Smooth muscle cell (in vitro differentiated cells): Measurements from ENCODE around the gene UBXN4. TPM values are rescaled to one million over a fixed set of nuclear protein-coding genes. Genes with fewer than 3 reads are reported as not detected.
"Not testable (repeated sequence)": the region's sequence is repeated elsewhere in the genome, so short reads cannot be mapped to it uniquely, and the experiment has no call there.

Source experiments
- DNase-seq: peaks from one replicate; lab custom pipeline; 2025; ENCODE audit not compliant: unreplicated experiment; lab: John Stamatoyannopoulos, UW
- H2AFZ ChIP-seq: fragments of 200-600 bp; sonication (generic); 2 replicates; pipeline ENCODE4 v1.6.0; 2016; ENCODE audit warnings: antibody characterized with exemption, low read depth, mild to moderate bottlenecking
- H3F3A ChIP-seq: fragments of 200-600 bp; sonication (generic); 2 replicates; pipeline ENCODE4 v1.6.0; 2017; ENCODE audit warnings: antibody characterized with exemption, low read depth
- H3K27ac ChIP-seq: fragments of 200-600 bp; sonication (generic); 2 replicates; pipeline ENCODE4 v1.5.1; 2016; ENCODE audit warnings: low read depth, mild to moderate bottlenecking
- H3K27me3 ChIP-seq: fragments of 200-600 bp; sonication (generic); 2 replicates; pipeline ENCODE4 v1.6.1; 2016; ENCODE audit warnings: low read depth, mild to moderate bottlenecking
- H3K36me3 ChIP-seq: fragments of 200-600 bp; sonication (generic); 2 replicates; pipeline ENCODE4 v1.5.1; 2016; ENCODE audit warnings: low read depth
- H3K4me1 ChIP-seq: fragments of 200-600 bp; sonication (generic); 2 replicates; pipeline ENCODE4 v1.5.1; 2016; ENCODE audit warnings: low read depth
- H3K4me2 ChIP-seq: fragments of 200-600 bp; sonication (generic); 2 replicates; pipeline ENCODE4 v1.6.0; 2016; ENCODE audit warnings: mild to moderate bottlenecking
- H3K4me3 ChIP-seq: fragments of 200-600 bp; sonication (generic); 2 replicates; pipeline ENCODE4 v1.5.1; 2016; ENCODE audit warnings: mild to moderate bottlenecking
- H3K79me2 ChIP-seq: fragments of 200-600 bp; sonication (generic); 2 replicates; pipeline ENCODE4 v1.6.0; 2016; ENCODE audit warnings: low read depth, mild to moderate bottlenecking
- H3K9ac ChIP-seq: fragments of 200-600 bp; sonication (generic); 2 replicates; pipeline ENCODE4 v1.6.0; 2016; ENCODE audit warnings: low read depth
- H3K9me3 ChIP-seq: fragments of 200-600 bp; sonication (generic); replicated peaks from 2 replicates; pipeline ENCODE4 v1.5.1; 2016; ENCODE audit warnings: low read depth
- H4K20me1 ChIP-seq: fragments of 200-600 bp; sonication (generic); 2 replicates; pipeline ENCODE4 v1.6.0; 2016; ENCODE audit warnings: low read depth
- WGBS: methylation state at CpG from one replicate; pipeline ENCODE4 v1.1.7; 2016; ENCODE audit warnings: low lambda C conversion rate; 5-methylcytosine and 5-hydroxymethylcytosine counted together
- polyA plus RNA-seq: library from polyadenylated mRNA; unstranded; fragments of >200 nt; fragmentation: Nextera tagmentation; extraction: Ambion mirVana; gene quantifications from 2 replicates; pipeline ENCODE4 v1.2.1, GENCODE V29; 2016
- total RNA-seq: library from RNA; depleted of rRNA; stranded (reverse); fragments of >200 nt; gene quantifications from 2 replicates; pipeline ENCODE4 v1.2.3, GENCODE V29; 2014
- TF ChIP-seq, protein P1 (sequence below): fragments of 200-600 bp; sonication (generic); IDR thresholded peaks from 2 replicates; pipeline ENCODE4 v1.5.1; 2017; ENCODE audit warnings: borderline replicate concordance, mild to moderate bottlenecking, antibody characterized with exemption; ENCODE audit not compliant: insufficient read depth, poor library complexity, severe bottlenecking

UBXN4 gene
- total and polyA plus RNA-seq, 2 experiments from 2014 or later = 87.1 to 130 TPM

DNA sequence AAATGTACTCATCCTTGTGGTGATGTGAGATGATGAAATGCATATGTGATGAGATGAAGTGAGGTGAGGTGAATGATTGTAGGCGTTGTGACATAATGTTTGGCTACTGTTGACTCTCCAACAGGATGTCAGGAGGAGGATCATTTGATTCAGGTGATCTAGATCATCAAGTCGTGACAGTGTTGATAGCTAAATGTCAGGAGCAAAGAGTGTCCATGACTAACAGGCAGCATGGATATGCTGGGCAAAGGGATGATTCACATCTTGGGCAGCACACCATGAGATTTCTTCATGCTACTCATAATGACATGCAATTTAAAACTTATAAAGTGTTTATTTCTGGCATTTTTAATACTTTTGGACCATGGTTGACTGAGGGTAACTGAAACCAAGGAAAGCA, 40.2 kb upstream of the UBXN4 start:
- Histone ChIP-seq H3K4me3 (no peak overlapping the region), H3K9ac (no peak overlapping the region), H3K27me3 (no peaks in the 10 kb centered on the region), H3F3A (no peaks in the 10 kb centered on the region), H3K4me2 (no peak overlapping the region), H3K36me3 (no peaks in the 10 kb centered on the region), H3K4me1 (no peaks in the 10 kb centered on the region), H3K9me3 (no peaks in the 10 kb centered on the region), H3K79me2 (no peaks in the 10 kb centered on the region), H3K27ac (no peak overlapping the region), H2AFZ (no peak overlapping the region), H4K20me1 (no peaks in the 10 kb centered on the region)
- TF ChIP-seq, protein P1, sequence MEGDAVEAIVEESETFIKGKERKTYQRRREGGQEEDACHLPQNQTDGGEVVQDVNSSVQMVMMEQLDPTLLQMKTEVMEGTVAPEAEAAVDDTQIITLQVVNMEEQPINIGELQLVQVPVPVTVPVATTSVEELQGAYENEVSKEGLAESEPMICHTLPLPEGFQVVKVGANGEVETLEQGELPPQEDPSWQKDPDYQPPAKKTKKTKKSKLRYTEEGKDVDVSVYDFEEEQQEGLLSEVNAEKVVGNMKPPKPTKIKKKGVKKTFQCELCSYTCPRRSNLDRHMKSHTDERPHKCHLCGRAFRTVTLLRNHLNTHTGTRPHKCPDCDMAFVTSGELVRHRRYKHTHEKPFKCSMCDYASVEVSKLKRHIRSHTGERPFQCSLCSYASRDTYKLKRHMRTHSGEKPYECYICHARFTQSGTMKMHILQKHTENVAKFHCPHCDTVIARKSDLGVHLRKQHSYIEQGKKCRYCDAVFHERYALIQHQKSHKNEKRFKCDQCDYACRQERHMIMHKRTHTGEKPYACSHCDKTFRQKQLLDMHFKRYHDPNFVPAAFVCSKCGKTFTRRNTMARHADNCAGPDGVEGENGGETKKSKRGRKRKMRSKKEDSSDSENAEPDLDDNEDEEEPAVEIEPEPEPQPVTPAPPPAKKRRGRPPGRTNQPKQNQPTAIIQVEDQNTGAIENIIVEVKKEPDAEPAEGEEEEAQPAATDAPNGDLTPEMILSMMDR = no peak
- DNase-seq = no peak
- WGBS = 83% methylated on average over 2 of the region's 2 CpGs

DNA sequence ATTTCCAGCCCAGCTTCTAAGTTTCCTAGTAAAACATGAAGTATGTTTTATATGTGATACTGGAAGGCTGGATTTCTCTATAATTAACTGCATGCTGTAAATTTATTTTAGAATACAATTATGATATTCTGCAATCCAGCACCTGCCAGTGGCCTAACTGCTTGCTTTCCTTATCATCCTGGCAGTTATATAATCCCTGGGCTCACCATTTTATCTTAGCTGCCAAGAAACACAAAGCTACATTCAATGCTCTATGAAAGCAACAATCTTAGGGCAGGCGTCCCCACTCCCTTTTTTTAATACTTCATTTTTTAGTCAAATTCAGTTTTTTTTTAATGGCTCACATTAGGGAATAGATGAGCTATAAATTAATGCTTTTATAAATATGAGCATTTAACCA, 38.4 kb upstream of the UBXN4 start:
- no peaks in the 10 kb centered on the region for H3K79me2 ChIP-seq
- no peaks in the 10 kb centered on the region for H3K27me3 ChIP-seq
- no peak overlapping the region for H3K9ac ChIP-seq
- H3F3A ChIP-seq = no peaks in the 10 kb centered on the region
- H3K4me2 ChIP-seq = no peak overlapping the region
- TF ChIP-seq, protein P1 = no peak
- H3K4me1 ChIP-seq = no peaks in the 10 kb centered on the region
- WGBS = 91% methylated on average over 1 of the region's 1 CpG
- no peak overlapping the region for H3K27ac ChIP-seq
- no peak for DNase-seq
- no peak overlapping the region for H2AFZ ChIP-seq
- no peaks in the 10 kb centered on the region for H3K9me3 ChIP-seq
- no peaks in the 10 kb centered on the region for H3K36me3 ChIP-seq
- H4K20me1 ChIP-seq = no peaks in the 10 kb centered on the region
- H3K4me3 ChIP-seq = no peak overlapping the region

DNA sequence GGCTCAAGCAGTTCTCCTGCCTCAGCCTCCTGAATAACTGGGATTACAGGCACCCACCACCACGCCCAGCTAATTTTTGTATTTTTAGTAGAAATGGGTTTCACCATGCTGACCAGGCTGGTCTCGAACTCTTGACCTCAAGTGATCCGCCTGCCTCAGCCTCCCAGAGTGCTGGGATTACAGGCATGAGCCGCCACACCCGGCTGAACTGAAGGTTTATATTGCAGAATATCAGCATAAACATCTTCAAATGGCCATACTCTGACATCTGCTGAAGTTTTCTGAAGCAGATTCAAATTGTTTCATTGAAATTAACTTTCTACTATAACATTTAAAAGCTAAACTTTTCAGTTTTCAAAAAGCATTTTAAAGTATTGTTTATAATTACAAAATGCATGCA, 37.6 kb upstream of the UBXN4 start:
- not testable (repeated sequence) for H3K36me3 ChIP-seq, H3K4me1 ChIP-seq, H3K4me2 ChIP-seq, DNase-seq, H2AFZ ChIP-seq, H4K20me1 ChIP-seq, H3K27me3 ChIP-seq, H3K9me3 ChIP-seq, H3K27ac ChIP-seq, H3F3A ChIP-seq, H3K4me3 ChIP-seq, H3K79me2 ChIP-seq, H3K9ac ChIP-seq
- 96% methylated on average over 5 of the region's 5 CpGs for WGBS

DNA sequence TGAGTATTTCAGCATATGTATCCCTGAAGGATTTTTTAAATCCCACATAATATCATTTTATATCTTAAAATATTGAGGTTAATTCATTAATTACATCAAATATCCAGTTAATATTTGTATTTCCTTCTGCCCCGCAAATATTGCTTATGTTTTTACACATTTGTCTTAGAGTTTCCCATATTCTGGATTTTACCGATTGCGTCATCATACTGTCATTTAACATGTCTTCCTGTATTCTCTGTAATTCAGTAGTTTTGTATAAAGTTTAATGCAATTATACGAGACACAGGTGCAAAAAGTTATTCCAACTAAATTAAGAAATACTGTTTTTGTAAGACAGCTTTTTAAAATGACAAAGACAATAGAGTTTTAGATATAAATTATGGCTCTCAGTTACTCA, 33.5 kb upstream of the UBXN4 start:
- Histone ChIP-seq H2AFZ (no peak overlapping the region), H3K27me3 (no peaks in the 10 kb centered on the region), H3K4me1 (no peaks in the 10 kb centered on the region), H3K36me3 (no peaks in the 10 kb centered on the region), H3K9ac (no peak overlapping the region), H3K4me3 (no peak overlapping the region), H3K79me2 (no peaks in the 10 kb centered on the region), H3K27ac (no peak overlapping the region), H3K9me3 (no peaks in the 10 kb centered on the region), H3F3A (no peaks in the 10 kb centered on the region), H3K4me2 (no peak overlapping the region), H4K20me1 (no peaks in the 10 kb centered on the region)
- TF ChIP-seq, protein P1 = no peak
- DNase-seq = no peak
- WGBS = 98% methylated on average over 4 of the region's 4 CpGs
